NCI-H524 (cell line): Measurements from ENCODE around the gene CDS2.

Source experiments
- DNase-seq, 2 experiments: peaks; one replicate each; lab custom pipeline; 2025; lab: John Stamatoyannopoulos, UW

CDS2 gene

GRCh38 chr20:5212907-5213487 is 86.2 kb downstream of the CDS2 start:
- DNase-seq = no peak

GRCh38 chr20:5214826-5215225 is 88.0 kb downstream of the CDS2 start:
- DNase-seq = no peak

- DNase-seq = no peak
These were observed 89.0 kb downstream of the CDS2 start for GRCh38 chr20:5215672-5216304.

- DNase-seq = no peak
These were observed 89.9 kb downstream of the CDS2 start for GRCh38 chr20:5216663-5217062.

GRCh38 chr20:5217616-5218015 is 90.8 kb downstream of the CDS2 start:
- no peak for DNase-seq

- no peak for DNase-seq
These were observed 93.7 kb downstream of the CDS2 start for GRCh38 chr20:5220321-5221060.

DNA sequence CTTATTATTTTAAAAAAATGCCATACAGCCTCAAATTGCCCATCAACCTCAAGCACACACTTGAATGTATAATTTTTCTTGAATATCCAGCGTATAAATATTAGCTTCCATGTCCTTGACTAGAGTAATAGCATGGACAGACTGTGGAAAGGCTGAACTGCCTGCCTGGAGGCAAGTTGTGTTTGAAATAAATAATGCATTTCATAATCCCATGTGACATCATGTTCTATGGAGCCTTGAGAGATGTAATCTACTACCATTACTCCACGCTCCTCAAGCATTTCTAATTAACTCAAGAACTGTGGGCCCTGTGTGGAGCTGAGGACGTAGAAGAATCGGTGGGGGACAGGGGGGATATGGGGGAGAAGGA is 94.2 kb downstream of the CDS2 start:
- no peak for DNase-seq

DNA sequence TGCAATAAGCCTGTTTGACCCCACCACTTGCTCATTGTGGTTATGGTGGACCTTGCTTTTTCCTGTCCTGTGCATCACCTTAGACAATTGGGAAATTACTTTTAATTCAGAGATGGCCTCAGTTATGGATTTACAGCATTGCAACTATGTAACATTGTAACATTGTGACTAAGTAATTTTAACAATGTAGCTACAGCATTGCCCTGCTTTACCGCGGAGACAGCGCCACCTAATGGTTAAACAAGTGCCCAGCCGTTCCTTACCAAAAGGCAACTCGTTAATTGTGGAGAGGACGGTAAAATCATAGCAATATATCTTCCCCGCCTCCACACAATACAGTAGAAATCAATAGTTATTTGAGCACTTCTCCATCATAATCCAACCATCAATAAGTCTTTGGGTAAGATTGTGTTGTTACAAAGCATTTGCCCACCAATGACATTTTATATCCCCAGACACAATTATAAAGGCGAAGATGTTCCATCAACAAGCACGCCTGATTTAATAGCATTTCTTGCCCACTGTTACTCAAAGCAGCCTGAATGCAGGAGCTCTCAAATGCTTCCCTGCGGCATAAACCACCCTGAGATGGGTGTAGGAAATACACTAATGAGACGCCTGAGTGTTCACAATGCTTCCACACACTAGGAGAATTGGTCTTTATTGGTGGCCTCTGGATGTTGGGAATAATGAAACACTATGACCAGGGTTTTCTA is 96.3 kb downstream of the CDS2 start:
- peak in 1 of 2 experiments; percentile 49 for DNase-seq

DNA sequence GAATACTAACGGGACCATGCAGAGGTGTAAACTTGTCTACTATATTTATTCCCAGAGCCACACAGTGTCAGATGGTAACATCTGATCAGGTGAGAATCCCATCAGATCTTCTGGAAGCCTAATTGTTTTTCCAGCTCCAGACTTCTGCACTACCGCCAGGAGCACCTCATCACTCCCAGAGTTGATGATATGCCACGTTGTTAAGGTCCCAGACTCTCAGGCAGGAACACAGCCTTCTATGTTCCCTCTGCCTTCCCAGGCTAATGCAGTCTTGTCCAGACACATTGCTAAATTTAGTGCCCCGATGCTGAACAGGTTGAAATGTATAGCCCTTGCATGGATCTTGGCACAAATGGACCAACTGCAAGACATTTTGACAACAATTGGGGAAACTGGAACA is 103.7 kb downstream of the CDS2 start:
- no peak for DNase-seq

GRCh38 chr20:5234158-5234557 is 107.3 kb downstream of the CDS2 start:
- no peak for DNase-seq

DNA sequence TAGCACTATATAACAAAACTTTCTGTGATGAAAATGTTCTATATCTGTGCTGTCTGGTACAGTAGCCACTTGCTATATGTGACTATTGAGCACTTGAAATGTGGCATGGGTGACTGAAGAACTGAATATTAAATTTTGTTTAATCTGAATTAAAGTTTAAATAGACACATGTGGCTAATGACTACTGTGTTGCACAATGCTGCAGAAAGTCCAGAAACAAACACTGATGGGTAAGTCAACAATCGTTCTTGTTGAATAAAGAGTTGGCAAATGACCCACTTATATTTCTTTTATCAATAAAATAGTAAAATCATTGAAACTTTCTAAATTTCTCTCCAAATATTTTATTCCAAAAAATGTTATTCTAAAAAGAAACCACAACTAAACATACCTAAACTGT is 108.2 kb downstream of the CDS2 start:
- no peak for DNase-seq
